WTC11 (cell line): ENCODE measurements around the gene ZNF821. TPM values are rescaled to one million over a fixed set of nuclear protein-coding genes. Genes with fewer than 3 reads are reported as not detected.

ENCODE experiments used
- ATAC-seq: fragments of 200-7000 bp; cut with Tn5 transposase; 2 replicates; pipeline ENCODE4 v1.10.0; 2021; ENCODE audit warnings: mild to moderate bottlenecking, moderate library complexity
- CTCF ChIA-PET: fragments of 300-600 bp; sonication (Branson Sonifier 250); formaldehyde crosslinking; loops from one replicate; lab custom pipeline; 2021; ENCODE audit warnings: antibody characterized with exemption; lab: Charles Lee
- POLR2A ChIA-PET: fragments of 350-600 bp; sonication (Branson Sonifier 250); formaldehyde crosslinking; loops from one replicate; lab custom pipeline; 2021; ENCODE audit warnings: antibody characterized with exemption; lab: Charles Lee
- DNase-seq: peaks from one replicate; pipeline ENCODE4 v3.0.0; 2021; ENCODE audit warnings: low spot score
- H3K27ac Mint-ChIP-seq: 2 replicates; pipeline ENCODE4 v1.8.0; 2021; ENCODE audit warnings: mixed read lengths
- H3K27me3 Mint-ChIP-seq: 2 replicates; pipeline ENCODE4 v1.8.0; 2021; ENCODE audit warnings: low read depth, mild to moderate bottlenecking, moderate library complexity, mixed read lengths
- H3K36me3 Mint-ChIP-seq: 2 replicates; pipeline ENCODE4 v1.8.0; 2021; ENCODE audit warnings: mixed read lengths
- H3K4me1 Mint-ChIP-seq: 2 replicates; pipeline ENCODE4 v1.8.0; 2022; ENCODE audit warnings: mixed read lengths
- H3K4me3 Mint-ChIP-seq: 2 replicates; pipeline ENCODE4 v1.8.0; 2021; ENCODE audit warnings: mild to moderate bottlenecking, moderate library complexity, mixed read lengths
- H3K9me3 Mint-ChIP-seq: 2 replicates; pipeline ENCODE4 v1.8.0; 2021; ENCODE audit warnings: mixed read lengths
- CBFB ChIP-seq: sonication (generic); formaldehyde crosslinking; IDR thresholded peaks from 2 replicates; pipeline ENCODE4 v1.8.1; 2022; ENCODE audit warnings: mild to moderate bottlenecking, low read depth, missing genetic modification reagents
- CREM ChIP-seq: sonication (generic); formaldehyde crosslinking; IDR thresholded peaks from 2 replicates; pipeline ENCODE4 v1.8.1; 2022; ENCODE audit warnings: mild to moderate bottlenecking, missing genetic modification reagents, moderate library complexity
- CTCF ChIP-seq: fragments of 200-600 bp; IDR thresholded peaks from 2 replicates; pipeline ENCODE4 v1.8.0; 2022; ENCODE audit warnings: antibody characterized with exemption
- E2F5 ChIP-seq: sonication (generic); formaldehyde crosslinking; IDR thresholded peaks from 2 replicates; pipeline ENCODE4 v1.8.1; 2022; ENCODE audit warnings: mild to moderate bottlenecking, moderate library complexity, missing genetic modification reagents
- ESRRA ChIP-seq: sonication (generic); formaldehyde crosslinking; IDR thresholded peaks from 2 replicates; pipeline ENCODE4 v1.8.1; 2022; ENCODE audit warnings: mild to moderate bottlenecking, missing genetic modification reagents, borderline replicate concordance
- MLX ChIP-seq: sonication (generic); formaldehyde crosslinking; IDR thresholded peaks from 2 replicates; pipeline ENCODE4 v1.8.1; 2023; ENCODE audit warnings: mild to moderate bottlenecking, missing genetic modification reagents, moderate library complexity
- MXD4 ChIP-seq: fragments of 250-450 bp; sonication (Bioruptor Pico); IDR thresholded peaks from 2 replicates; pipeline ENCODE4 v1.8.0; 2021; ENCODE audit warnings: mild to moderate bottlenecking, moderate library complexity, borderline replicate concordance
- MYBL2 ChIP-seq: sonication (generic); formaldehyde crosslinking; IDR thresholded peaks from 2 replicates; pipeline ENCODE4 v1.8.1; 2023; ENCODE audit warnings: mild to moderate bottlenecking, moderate library complexity, missing genetic modification reagents
- NR1H2 ChIP-seq: sonication (generic); formaldehyde crosslinking; IDR thresholded peaks from 2 replicates; pipeline ENCODE4 v1.9.0; 2021; ENCODE audit warnings: mild to moderate bottlenecking, moderate library complexity, missing genetic modification reagents
- NR3C1 ChIP-seq: sonication (generic); formaldehyde crosslinking; conservative IDR thresholded peaks from 2 replicates; pipeline ENCODE4 v1.8.1; 2023; ENCODE audit warnings: low read depth, mild to moderate bottlenecking, missing genetic modification reagents
- SMAD3 ChIP-seq: sonication (generic); formaldehyde crosslinking; IDR thresholded peaks from 2 replicates; pipeline ENCODE4 v1.8.0; 2022; ENCODE audit warnings: missing genetic modification reagents, mild to moderate bottlenecking, borderline replicate concordance
- SMAD4 ChIP-seq: sonication (generic); formaldehyde crosslinking; IDR thresholded peaks from 2 replicates; pipeline ENCODE4 v1.8.0; 2022; ENCODE audit warnings: mild to moderate bottlenecking, missing genetic modification reagents
- TEAD4 ChIP-seq: sonication (generic); formaldehyde crosslinking; IDR thresholded peaks from 2 replicates; pipeline ENCODE4 v1.8.0; 2022; ENCODE audit warnings: mild to moderate bottlenecking, missing genetic modification reagents
- USF1 ChIP-seq: sonication (generic); formaldehyde crosslinking; IDR thresholded peaks from 2 replicates; pipeline ENCODE4 v1.8.0; 2022; ENCODE audit warnings: mild to moderate bottlenecking, missing genetic modification reagents
- ZNF396 ChIP-seq: fragments of 250-450 bp; sonication (Bioruptor Pico); IDR thresholded peaks from 2 replicates; pipeline ENCODE4 v1.8.0; 2021; ENCODE audit warnings: mild to moderate bottlenecking, moderate library complexity, borderline replicate concordance
- ZNF423 ChIP-seq: fragments of 250-450 bp; sonication (Bioruptor Pico); IDR thresholded peaks from 2 replicates; pipeline ENCODE4 v2.1.2; 2022; ENCODE audit warnings: mild to moderate bottlenecking, moderate library complexity
- ZNF671 ChIP-seq: fragments of 250-450 bp; sonication (Bioruptor Pico); IDR thresholded peaks from 2 replicates; pipeline ENCODE4 v1.8.0; 2021; ENCODE audit warnings: mild to moderate bottlenecking
- ZSCAN18 ChIP-seq: fragments of 250-450 bp; sonication (Bioruptor Pico); IDR thresholded peaks from 2 replicates; pipeline ENCODE4 v2.1.2; 2022; ENCODE audit warnings: mild to moderate bottlenecking, moderate library complexity
- total RNA-seq: library from RNA; stranded (reverse); gene quantifications from 3 replicates; pipeline ENCODE4 v1.2.3, GENCODE V29; 2021
- TF ChIP-seq, protein P1 (sequence below): sonication (generic); formaldehyde crosslinking; IDR thresholded peaks from 2 replicates; pipeline ENCODE4 v1.8.1; 2023; ENCODE audit warnings: mild to moderate bottlenecking, missing genetic modification reagents
- TF ChIP-seq, protein P2 (sequence below): sonication (generic); formaldehyde crosslinking; IDR thresholded peaks from 2 replicates; pipeline ENCODE4 v1.8.1; 2023; ENCODE audit warnings: mild to moderate bottlenecking, missing genetic modification reagents, borderline replicate concordance
- TF ChIP-seq, protein P3 (sequence below): sonication (generic); formaldehyde crosslinking; IDR thresholded peaks from 2 replicates; pipeline ENCODE4 v1.8.0; 2022; ENCODE audit warnings: mild to moderate bottlenecking, missing genetic modification reagents

The ZNF821 gene
- total RNA-seq, 1 experiment from 2014 or later: 16.2 TPM

DNA sequence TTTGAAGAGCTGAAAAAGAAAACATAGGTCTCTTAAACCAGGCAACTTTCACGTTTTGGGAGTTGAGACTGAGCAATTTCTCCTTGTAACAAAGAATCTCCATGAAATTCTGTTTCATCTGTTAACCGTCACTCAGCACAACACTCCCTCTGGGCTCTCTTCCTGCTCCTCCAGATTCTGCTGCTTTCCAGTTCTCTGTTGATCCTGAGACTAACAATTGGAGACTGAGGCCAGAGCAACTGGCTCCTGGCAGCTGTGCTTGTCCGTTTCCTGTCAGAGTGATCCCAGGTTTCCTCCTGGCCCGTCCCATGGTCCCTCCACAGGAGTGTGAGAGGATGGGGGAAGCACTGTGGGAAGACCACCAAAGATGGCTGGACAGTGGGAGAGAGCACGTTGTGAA, 43.8 kb upstream of the ZNF821 start:
- H3K27me3 Mint-ChIP-seq: no peaks in the 10 kb centered on the region
- H3K9me3 Mint-ChIP-seq: no peaks in the 10 kb centered on the region
- no peak for TF ChIP-seq E2F5
- TF ChIP-seq CBFB: no peak
- no peak for TF ChIP-seq MYBL2 (CRISPR knock-in tag)
- no peak for TF ChIP-seq TEAD4
- no peak for TF ChIP-seq ZNF396 (CRISPR knock-in tag)
- TF ChIP-seq, protein P1, sequence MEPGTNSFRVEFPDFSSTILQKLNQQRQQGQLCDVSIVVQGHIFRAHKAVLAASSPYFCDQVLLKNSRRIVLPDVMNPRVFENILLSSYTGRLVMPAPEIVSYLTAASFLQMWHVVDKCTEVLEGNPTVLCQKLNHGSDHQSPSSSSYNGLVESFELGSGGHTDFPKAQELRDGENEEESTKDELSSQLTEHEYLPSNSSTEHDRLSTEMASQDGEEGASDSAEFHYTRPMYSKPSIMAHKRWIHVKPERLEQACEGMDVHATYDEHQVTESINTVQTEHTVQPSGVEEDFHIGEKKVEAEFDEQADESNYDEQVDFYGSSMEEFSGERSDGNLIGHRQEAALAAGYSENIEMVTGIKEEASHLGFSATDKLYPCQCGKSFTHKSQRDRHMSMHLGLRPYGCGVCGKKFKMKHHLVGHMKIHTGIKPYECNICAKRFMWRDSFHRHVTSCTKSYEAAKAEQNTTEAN: no peak
- no peak for TF ChIP-seq MXD4 (CRISPR knock-in tag)
- no peak for TF ChIP-seq CREM (CRISPR knock-in tag)
- TF ChIP-seq SMAD4 (CRISPR knock-in tag): no peak
- POLR2A ChIA-PET: no interaction called here
- CTCF ChIA-PET: no interaction called here
- H3K36me3 Mint-ChIP-seq: peaks cover 75% of the 10 kb centered on the region
- no peak for ATAC-seq
- no peak overlapping the region for H3K4me3 Mint-ChIP-seq
- H3K4me1 Mint-ChIP-seq: no peaks in the 10 kb centered on the region
- DNase-seq: no peak
- no peak overlapping the region for H3K27ac Mint-ChIP-seq

GRCh38 chr16:71927383-71927782, 43.4 kb upstream of the ZNF821 start:
- Mint-ChIP-seq H3K27ac (no peak overlapping the region), H3K36me3 (peaks cover 79% of the 10 kb centered on the region), H3K27me3 (no peaks in the 10 kb centered on the region), H3K9me3 (no peaks in the 10 kb centered on the region), H3K4me3 (no peak overlapping the region), H3K4me1 (no peaks in the 10 kb centered on the region)
- DNase-seq (no peak), ATAC-seq (no peak)
- CTCF ChIA-PET: no interaction called here
- TF ChIP-seq, protein P2, sequence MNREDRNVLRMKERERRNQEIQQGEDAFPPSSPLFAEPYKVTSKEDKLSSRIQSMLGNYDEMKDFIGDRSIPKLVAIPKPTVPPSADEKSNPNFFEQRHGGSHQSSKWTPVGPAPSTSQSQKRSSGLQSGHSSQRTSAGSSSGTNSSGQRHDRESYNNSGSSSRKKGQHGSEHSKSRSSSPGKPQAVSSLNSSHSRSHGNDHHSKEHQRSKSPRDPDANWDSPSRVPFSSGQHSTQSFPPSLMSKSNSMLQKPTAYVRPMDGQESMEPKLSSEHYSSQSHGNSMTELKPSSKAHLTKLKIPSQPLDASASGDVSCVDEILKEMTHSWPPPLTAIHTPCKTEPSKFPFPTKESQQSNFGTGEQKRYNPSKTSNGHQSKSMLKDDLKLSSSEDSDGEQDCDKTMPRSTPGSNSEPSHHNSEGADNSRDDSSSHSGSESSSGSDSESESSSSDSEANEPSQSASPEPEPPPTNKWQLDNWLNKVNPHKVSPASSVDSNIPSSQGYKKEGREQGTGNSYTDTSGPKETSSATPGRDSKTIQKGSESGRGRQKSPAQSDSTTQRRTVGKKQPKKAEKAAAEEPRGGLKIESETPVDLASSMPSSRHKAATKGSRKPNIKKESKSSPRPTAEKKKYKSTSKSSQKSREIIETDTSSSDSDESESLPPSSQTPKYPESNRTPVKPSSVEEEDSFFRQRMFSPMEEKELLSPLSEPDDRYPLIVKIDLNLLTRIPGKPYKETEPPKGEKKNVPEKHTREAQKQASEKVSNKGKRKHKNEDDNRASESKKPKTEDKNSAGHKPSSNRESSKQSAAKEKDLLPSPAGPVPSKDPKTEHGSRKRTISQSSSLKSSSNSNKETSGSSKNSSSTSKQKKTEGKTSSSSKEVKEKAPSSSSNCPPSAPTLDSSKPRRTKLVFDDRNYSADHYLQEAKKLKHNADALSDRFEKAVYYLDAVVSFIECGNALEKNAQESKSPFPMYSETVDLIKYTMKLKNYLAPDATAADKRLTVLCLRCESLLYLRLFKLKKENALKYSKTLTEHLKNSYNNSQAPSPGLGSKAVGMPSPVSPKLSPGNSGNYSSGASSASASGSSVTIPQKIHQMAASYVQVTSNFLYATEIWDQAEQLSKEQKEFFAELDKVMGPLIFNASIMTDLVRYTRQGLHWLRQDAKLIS (CRISPR knock-in tag): no peak
- TF ChIP-seq ZNF396 (CRISPR knock-in tag) (no peak), TEAD4 (no peak), USF1 (no peak), CTCF (no peak)
- POLR2A ChIA-PET: no interaction called here

DNA sequence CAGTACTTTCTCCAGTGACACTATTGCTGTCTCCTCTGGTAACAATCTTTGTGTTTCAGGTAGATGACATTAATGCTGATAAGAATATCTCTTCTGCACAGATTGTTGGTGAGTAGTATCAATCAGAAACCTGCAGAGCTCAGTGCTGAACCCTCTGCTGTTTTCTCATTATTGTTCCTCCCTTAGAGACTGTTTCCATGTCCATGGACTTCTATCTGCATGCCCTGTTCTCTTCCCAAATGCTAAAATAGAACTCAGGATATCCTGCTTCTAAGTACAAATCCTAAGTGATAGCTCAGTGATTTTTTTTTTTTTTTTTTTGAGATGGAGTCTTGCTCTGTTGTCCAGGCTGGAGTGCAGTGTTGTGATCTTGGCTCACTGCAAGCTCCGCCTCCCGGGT, 40.7 kb upstream of the ZNF821 start:
- Mint-ChIP-seq H3K27ac (no peak overlapping the region), H3K4me1 (no peaks in the 10 kb centered on the region), H3K36me3 (peaks cover 91% of the 10 kb centered on the region), H3K4me3 (no peak overlapping the region), H3K9me3 (no peaks in the 10 kb centered on the region), H3K27me3 (no peaks in the 10 kb centered on the region)
- ChIA-PET POLR2A (no interaction called here), CTCF (interaction anchor here (2.3 kb wide), 1 partner anchor 37 kb away, joined by 10 read pairs; no protein-coding TSS in a partner anchor)
- ATAC-seq: no peak
- DNase-seq: no peak
- TF ChIP-seq ESRRA (CRISPR knock-in tag) (no peak), SMAD3 (CRISPR knock-in tag) (no peak), ZNF671 (no peak), NR1H2 (CRISPR knock-in tag) (no peak), MLX (no peak), NR3C1 (CRISPR knock-in tag) (no peak), ZNF423 (CRISPR knock-in tag) (no peak), ZSCAN18 (no peak), SMAD4 (CRISPR knock-in tag) (no peak)
- TF ChIP-seq, protein P3, sequence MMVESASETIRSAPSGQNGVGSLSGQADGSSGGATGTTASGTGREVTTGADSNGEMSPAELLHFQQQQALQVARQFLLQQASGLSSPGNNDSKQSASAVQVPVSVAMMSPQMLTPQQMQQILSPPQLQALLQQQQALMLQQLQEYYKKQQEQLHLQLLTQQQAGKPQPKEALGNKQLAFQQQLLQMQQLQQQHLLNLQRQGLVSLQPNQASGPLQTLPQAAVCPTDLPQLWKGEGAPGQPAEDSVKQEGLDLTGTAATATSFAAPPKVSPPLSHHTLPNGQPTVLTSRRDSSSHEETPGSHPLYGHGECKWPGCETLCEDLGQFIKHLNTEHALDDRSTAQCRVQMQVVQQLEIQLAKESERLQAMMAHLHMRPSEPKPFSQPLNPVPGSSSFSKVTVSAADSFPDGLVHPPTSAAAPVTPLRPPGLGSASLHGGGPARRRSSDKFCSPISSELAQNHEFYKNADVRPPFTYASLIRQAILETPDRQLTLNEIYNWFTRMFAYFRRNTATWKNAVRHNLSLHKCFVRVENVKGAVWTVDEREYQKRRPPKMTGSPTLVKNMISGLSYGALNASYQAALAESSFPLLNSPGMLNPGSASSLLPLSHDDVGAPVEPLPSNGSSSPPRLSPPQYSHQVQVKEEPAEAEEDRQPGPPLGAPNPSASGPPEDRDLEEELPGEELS (CRISPR knock-in tag): no peak
